ENCODE measurements around the gene SPNS3. TPM values are rescaled to one million over a fixed set of nuclear protein-coding genes. Genes with fewer than 3 reads are reported as not detected.

SPNS3 gene
- total RNA-seq, 1 experiment from 2014 or later = 0.37 TPM

GRCh38 chr17:4438162-4438944 is 4.6 kb downstream of the SPNS3 start:
- ATAC-seq = no peak
- RAD21 ChIA-PET (ENCODE audit: low non-redundant PET in 1 of 2, low total read pairs in 2 of 2, uncharacterized antibody in 2 of 2, unreplicated experiment in 2 of 2) = no interaction called here

GRCh38 chr17:4440021-4440420 is 6.3 kb downstream of the SPNS3 start:
- Histone ChIP-seq H3K4me2 (ENCODE audit: low read length) (no peak overlapping the region), H3K9me2 (ENCODE audit: insufficient read depth) (no peaks in the 10 kb centered on the region), H3K4me3 (replicated peaks in 1 of 2; ENCODE audit: low read depth in 1 of 2, low read length in 2 of 2) (no peak overlapping the region), H3K27me3 (ENCODE audit: insufficient read depth, low read length) (no peaks in the 10 kb centered on the region), H3K4me1 (ENCODE audit: control insufficient read depth in 1 of 2, insufficient read depth in 2 of 2, low read length in 2 of 2) (peaks cover 7 to 8% of the 10 kb centered on the region in 2 experiments), H4K20me1 (ENCODE audit: insufficient read depth) (no peaks in the 10 kb centered on the region), H3K36me3 (ENCODE audit: control insufficient read depth in 1 of 2, insufficient read depth in 2 of 2, low read length in 2 of 2) (no peaks in the 10 kb centered on the region), H2AFZ (ENCODE audit: low read depth, low read length, poor library complexity, severe bottlenecking) (no peak overlapping the region), H3K27ac (ENCODE audit: low read depth, low read length) (no peak overlapping the region), H3K9me3 (ENCODE audit: control insufficient read depth in 1 of 2, insufficient read depth in 1 of 2, low read depth in 1 of 2, low read length in 2 of 2) (no peaks in the 10 kb centered on the region), H3K79me2 (ENCODE audit: insufficient read depth, low read length) (no peaks in the 10 kb centered on the region), H3K9ac (ENCODE audit: low read length) (no peak overlapping the region)
- RAD21 ChIA-PET (ENCODE audit: low non-redundant PET in 1 of 2, low total read pairs in 2 of 2, uncharacterized antibody in 2 of 2, unreplicated experiment in 2 of 2) = no interaction called here
- DNase-seq (ENCODE audit: low read depth, low spot score) (no peak), ATAC-seq (no peak)
- BruUV-seq (replicated peaks) = no TSS peak
- POLR2A ChIA-PET = no interaction called here
- CTCF ChIA-PET = no interaction called here
- TF ChIP-seq FOSL1 (IDR thresholded peaks at IDR 0.05; ENCODE audit: low read depth) (no peak), CBX3 (IDR thresholded peaks at IDR 0.05; ENCODE audit: low read depth) (no peak), SRF (IDR thresholded peaks at IDR 0.05; ENCODE audit: low read depth) (no peak), POLR2AphosphoS5 (IDR thresholded peaks at IDR 0.05; ENCODE audit: low read depth, low read length) (no peak), SIN3A (IDR thresholded peaks at IDR 0.05; ENCODE audit: low read depth) (no peak), ZBTB33 (IDR thresholded peaks at IDR 0.05; ENCODE audit: extremely low read depth, insufficient replicate concordance, low read length) (no peak), EZH2 (IDR thresholded peaks at IDR 0.05) (no peak)
- intact Hi-C loops (cut with micrococcal nuclease) = no loop called here

More at GRCh38 chr17:4438162-4438944, 4.6 kb downstream of the SPNS3 start:
- Histone ChIP-seq H3K27me3 (ENCODE audit: insufficient read depth, low read length) (no peaks in the 10 kb centered on the region), H3K4me3 (replicated peaks in 1 of 2; ENCODE audit: low read depth in 1 of 2, low read length in 2 of 2) (no peak overlapping the region), H3K9me2 (ENCODE audit: insufficient read depth) (no peaks in the 10 kb centered on the region), H4K20me1 (ENCODE audit: insufficient read depth) (no peaks in the 10 kb centered on the region), H2AFZ (ENCODE audit: low read depth, low read length, poor library complexity, severe bottlenecking) (no peak overlapping the region), H3K36me3 (ENCODE audit: control insufficient read depth in 1 of 2, insufficient read depth in 2 of 2, low read length in 2 of 2) (no peaks in the 10 kb centered on the region), H3K27ac (ENCODE audit: low read depth, low read length) (no peak overlapping the region), H3K9me3 (ENCODE audit: control insufficient read depth in 1 of 2, insufficient read depth in 1 of 2, low read depth in 1 of 2, low read length in 2 of 2) (no peaks in the 10 kb centered on the region), H3K4me2 (ENCODE audit: low read length) (no peak overlapping the region), H3K79me2 (ENCODE audit: insufficient read depth, low read length) (no peaks in the 10 kb centered on the region), H3K9ac (ENCODE audit: low read length) (no peak overlapping the region), H3K4me1 (ENCODE audit: control insufficient read depth in 1 of 2, insufficient read depth in 2 of 2, low read length in 2 of 2) (no peaks in the 10 kb centered on the region)
- no peak for DNase-seq (ENCODE audit: low read depth, low spot score)
- no TSS peak for BruUV-seq (replicated peaks)
- ChIA-PET CTCF (no interaction called here), POLR2A (no interaction called here)
- intact Hi-C loops (cut with micrococcal nuclease) = no loop called here
- TF ChIP-seq ATF3 (IDR thresholded peaks at IDR 0.05) (no peak), YY1 (IDR thresholded peaks at IDR 0.05; ENCODE audit: extremely low read depth, insufficient replicate concordance, low read depth, low read length) (no peak), RAD21 (IDR thresholded peaks at IDR 0.05; ENCODE audit: low read depth) (no peak), ZNF274 (IDR thresholded peaks at IDR 0.05; ENCODE audit: low read depth, low read length) (no peak), MAX (IDR thresholded peaks at IDR 0.05) (no peak), SIN3A (IDR thresholded peaks at IDR 0.05; ENCODE audit: low read depth) (no peak), POLR2A (IDR thresholded peaks at IDR 0.05; ENCODE audit: borderline replicate concordance, extremely low read depth, insufficient read depth, insufficient read length) (no peak)

All from HCT116 (cell line).